Measurements from ENCODE around the gene C5orf22.

Gene C5orf22

DNA sequence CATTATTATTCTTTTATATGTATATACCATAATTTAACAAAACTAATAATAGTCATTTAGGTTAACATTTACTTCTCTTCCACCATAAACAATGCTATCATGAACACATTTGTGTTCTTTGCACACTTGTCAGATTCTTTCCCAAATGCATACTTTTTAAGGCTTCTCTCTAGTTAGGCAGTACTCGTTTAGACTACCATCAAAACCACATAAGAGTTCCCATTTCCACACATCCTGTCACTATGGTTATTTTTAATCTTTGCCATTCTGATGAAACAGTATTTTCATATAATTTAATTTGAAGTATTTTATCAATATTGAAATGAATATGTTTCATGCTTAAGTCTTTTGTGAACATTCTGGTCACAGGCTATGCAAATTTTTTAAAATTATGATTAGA, 15.3 kb upstream of the C5orf22 start:
- Histone ChIP-seq H3K27me3 (ENCODE audit: insufficient read depth, poor library complexity, severe bottlenecking) (no peaks in the 10 kb centered on the region), H3K27ac (replicated peaks) (no peak overlapping the region; the same call in 1 of the 2 replicates), H3K4me3 (replicated peaks; ENCODE audit: insufficient read depth, low read length) (no peak overlapping the region)
- no peak for DNase-seq (ENCODE audit: low read depth in 1 of 2, low spot score in 1 of 2)
- TF ChIP-seq GABPA (IDR thresholded peaks at IDR 0.05; ENCODE audit: low read depth) (no peak), SPI1 (IDR thresholded peaks at IDR 0.05; ENCODE audit: borderline replicate concordance, low read depth) (no peak), POLR2AphosphoS5 (IDR thresholded peaks at IDR 0.05; ENCODE audit: low read depth) (no peak), REST (IDR thresholded peaks at IDR 0.05; ENCODE audit: insufficient replicate concordance, low read depth) (no peak)
- TF ChIP-seq, protein P1, sequence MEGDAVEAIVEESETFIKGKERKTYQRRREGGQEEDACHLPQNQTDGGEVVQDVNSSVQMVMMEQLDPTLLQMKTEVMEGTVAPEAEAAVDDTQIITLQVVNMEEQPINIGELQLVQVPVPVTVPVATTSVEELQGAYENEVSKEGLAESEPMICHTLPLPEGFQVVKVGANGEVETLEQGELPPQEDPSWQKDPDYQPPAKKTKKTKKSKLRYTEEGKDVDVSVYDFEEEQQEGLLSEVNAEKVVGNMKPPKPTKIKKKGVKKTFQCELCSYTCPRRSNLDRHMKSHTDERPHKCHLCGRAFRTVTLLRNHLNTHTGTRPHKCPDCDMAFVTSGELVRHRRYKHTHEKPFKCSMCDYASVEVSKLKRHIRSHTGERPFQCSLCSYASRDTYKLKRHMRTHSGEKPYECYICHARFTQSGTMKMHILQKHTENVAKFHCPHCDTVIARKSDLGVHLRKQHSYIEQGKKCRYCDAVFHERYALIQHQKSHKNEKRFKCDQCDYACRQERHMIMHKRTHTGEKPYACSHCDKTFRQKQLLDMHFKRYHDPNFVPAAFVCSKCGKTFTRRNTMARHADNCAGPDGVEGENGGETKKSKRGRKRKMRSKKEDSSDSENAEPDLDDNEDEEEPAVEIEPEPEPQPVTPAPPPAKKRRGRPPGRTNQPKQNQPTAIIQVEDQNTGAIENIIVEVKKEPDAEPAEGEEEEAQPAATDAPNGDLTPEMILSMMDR (IDR thresholded peaks at IDR 0.05; ENCODE audit: insufficient read depth, low read length) = no peak

DNA sequence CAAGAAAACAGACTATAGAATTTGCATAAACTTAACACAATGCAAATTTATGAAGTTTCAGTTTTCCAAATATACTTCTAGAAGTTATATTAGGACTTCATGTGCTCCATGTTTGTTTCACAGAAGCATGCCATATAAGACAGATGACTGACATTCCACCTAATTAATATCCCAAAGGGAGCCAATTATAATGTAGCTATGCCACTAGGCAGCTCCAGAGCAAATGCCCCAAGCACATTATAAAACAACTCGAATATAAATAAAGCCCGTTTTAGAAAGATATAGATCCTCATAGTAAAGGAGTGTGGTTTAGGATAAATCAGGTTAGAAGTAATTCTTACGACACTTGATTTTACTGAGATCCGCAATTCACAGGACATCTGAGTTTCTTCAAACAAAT, 9.1 kb upstream of the C5orf22 start:
- no peak for TF ChIP-seq SPI1 (IDR thresholded peaks at IDR 0.05; ENCODE audit: borderline replicate concordance, low read depth)
- TF ChIP-seq, protein P1 (IDR thresholded peaks at IDR 0.05; ENCODE audit: insufficient read depth, low read length) = no peak
- no peak for TF ChIP-seq GABPA (IDR thresholded peaks at IDR 0.05; ENCODE audit: low read depth)
- TF ChIP-seq POLR2AphosphoS5 (IDR thresholded peaks at IDR 0.05; ENCODE audit: low read depth) = no peak
- no peak for TF ChIP-seq REST (IDR thresholded peaks at IDR 0.05; ENCODE audit: insufficient replicate concordance, low read depth)
- Histone ChIP-seq H3K27ac (replicated peaks) (no peak overlapping the region), H3K27me3 (ENCODE audit: insufficient read depth, poor library complexity, severe bottlenecking) (no peaks in the 10 kb centered on the region), H3K4me3 (replicated peaks; ENCODE audit: insufficient read depth, low read length) (no peak overlapping the region)
- DNase-seq (ENCODE audit: low read depth in 1 of 2, low spot score in 1 of 2) = no peak

DNA sequence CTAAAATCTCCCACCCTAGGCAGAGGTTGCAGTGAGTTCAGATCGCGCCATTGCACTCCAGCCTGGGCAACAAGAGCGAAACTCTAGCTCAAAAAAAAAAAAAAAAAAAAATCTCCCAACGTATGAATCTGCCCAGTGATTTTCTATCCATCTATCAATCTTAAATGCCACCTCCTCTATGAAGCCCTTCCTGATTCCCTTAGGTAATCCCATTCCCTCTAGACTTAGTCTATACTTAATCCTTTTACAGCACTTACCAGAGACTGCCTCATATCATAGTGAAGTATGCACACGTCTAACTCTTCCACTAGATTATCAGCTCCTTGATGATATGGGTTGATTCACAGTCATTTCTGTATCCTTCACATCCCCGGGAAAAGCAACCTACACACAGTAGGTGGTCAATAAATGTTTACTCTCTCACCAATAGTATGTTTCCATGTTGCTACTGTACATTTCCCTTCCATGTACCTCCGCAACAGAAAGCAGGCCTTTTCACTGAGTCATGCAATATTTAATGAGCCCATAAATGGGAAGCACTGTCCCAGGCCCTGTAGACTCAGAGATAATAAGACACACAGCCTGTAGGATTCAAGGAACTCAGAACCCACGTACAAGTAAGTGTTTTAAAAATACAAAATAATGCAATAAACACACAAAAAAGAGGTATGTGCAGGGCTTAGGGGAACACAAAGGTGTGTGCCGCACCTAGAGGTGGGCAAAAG, 1.4 kb upstream of the C5orf22 start:
- Histone ChIP-seq H3K27ac (replicated peaks) (peak overlapping the region; percentile 77), H3K4me3 (replicated peaks; ENCODE audit: insufficient read depth, low read length) (peak overlapping the region; percentile 87), H3K27me3 (ENCODE audit: insufficient read depth, poor library complexity, severe bottlenecking) (no peaks in the 10 kb centered on the region)
- TF ChIP-seq, protein P1 (IDR thresholded peaks at IDR 0.05; ENCODE audit: insufficient read depth, low read length) = no peak
- TF ChIP-seq REST (IDR thresholded peaks at IDR 0.05; ENCODE audit: insufficient replicate concordance, low read depth) = no peak
- TF ChIP-seq POLR2AphosphoS5 (IDR thresholded peaks at IDR 0.05; ENCODE audit: low read depth) = no peak
- TF ChIP-seq GABPA (IDR thresholded peaks at IDR 0.05; ENCODE audit: low read depth) = no peak
- TF ChIP-seq SPI1 (IDR thresholded peaks at IDR 0.05; ENCODE audit: borderline replicate concordance, low read depth) = no peak
- DNase-seq (ENCODE audit: low read depth in 1 of 2, low spot score in 1 of 2) = peak in 1 of 2 experiments; percentile 10
